IMR-90 (cell line): ENCODE data around the gene WDR91. TPM values are rescaled to one million over a fixed set of nuclear protein-coding genes. Genes with fewer than 3 reads are reported as not detected.

Experiments
- ATAC-seq: fragments of 200-7000 bp; cut with Tn5 transposase; 2 replicates; pipeline ENCODE4 v1.9.1; 2020; ENCODE audit warnings: low read depth, mild to moderate bottlenecking, moderate library complexity
- BruUV-seq: library from RNA; stranded (reverse); fragments of 400-500 nt; replicated peaks from 2 replicates; lab custom pipeline; 2021; lab: Mats Ljungman, UMichigan
- CTCF ChIA-PET: fragments of 300-600 bp; formaldehyde crosslinking; extraction: SDS; loops from one replicate; lab custom pipeline; 2021; ENCODE audit warnings: antibody characterized with exemption; lab: Yijun Ruan, JAX
- POLR2A ChIA-PET: fragments of 300-600 bp; sonication (Branson Sonifier 250); formaldehyde crosslinking; loops from one replicate; lab custom pipeline; 2022; ENCODE audit warnings: antibody characterized with exemption; ENCODE audit not compliant: unreplicated experiment; lab: Charles Lee
- DNase-seq: peaks from one replicate; pipeline ENCODE4 v3.0.0; 2013
- H2AFZ ChIP-seq: replicated peaks from 2 replicates; pipeline ENCODE3; 2013; ENCODE audit warnings: low read length, mild to moderate bottlenecking; ENCODE audit not compliant: poor library complexity
- H2AK5ac ChIP-seq: 2 replicates; pipeline ENCODE4 v1.6.1; 2013; ENCODE audit warnings: low read depth, low read length, inconsistent platforms
- H2AK9ac ChIP-seq: replicated peaks from 2 replicates; pipeline ENCODE3; 2013; ENCODE audit warnings: mild to moderate bottlenecking, low read depth, low read length, moderate library complexity; ENCODE audit not compliant: poor library complexity
- H2BK120ac ChIP-seq: 2 replicates; pipeline ENCODE4 v1.6.1; 2013; ENCODE audit warnings: low read depth, low read length, inconsistent platforms
- H2BK15ac ChIP-seq: 3 replicates; pipeline ENCODE4 v1.6.1; 2013; ENCODE audit warnings: low read depth, low read length, inconsistent platforms
- H2BK20ac ChIP-seq: 2 replicates; pipeline ENCODE4 v1.6.1; 2013; ENCODE audit warnings: low read depth, mild to moderate bottlenecking, inconsistent platforms, low read length, moderate library complexity
- H2BK5ac ChIP-seq: 2 replicates; pipeline ENCODE4 v1.6.1; 2013; ENCODE audit warnings: mild to moderate bottlenecking, low read depth, low read length, inconsistent platforms; ENCODE audit not compliant: poor library complexity, severe bottlenecking
- H3K14ac ChIP-seq: replicated peaks from 2 replicates; pipeline ENCODE4 v1.6.1; 2013; ENCODE audit warnings: low read depth, low read length, inconsistent platforms
- H3K18ac ChIP-seq: 2 replicates; pipeline ENCODE4 v1.6.1; 2013; ENCODE audit warnings: low read depth, low read length, control low read depth
- H3K23ac ChIP-seq: 2 replicates; pipeline ENCODE4 v1.6.1; 2013; ENCODE audit warnings: low read depth, low read length, inconsistent platforms
- H3K27ac ChIP-seq: 2 replicates; pipeline ENCODE4 v1.5.1; 2013; ENCODE audit warnings: mild to moderate bottlenecking, control low read depth, low read length; ENCODE audit not compliant: insufficient read depth
- H3K27me3 ChIP-seq: 2 replicates; pipeline ENCODE4 v1.6.1; 2013; ENCODE audit warnings: low read length; ENCODE audit not compliant: control insufficient read depth, insufficient read depth
- H3K36me3 ChIP-seq: 2 replicates; pipeline ENCODE4 v1.6.1; 2013; ENCODE audit warnings: low read length, mixed read lengths; ENCODE audit not compliant: control insufficient read depth, insufficient read depth
- H3K4ac ChIP-seq: 2 replicates; pipeline ENCODE4 v1.6.1; 2013; ENCODE audit warnings: low read depth, low read length, inconsistent platforms
- H3K4me1 ChIP-seq: 2 replicates; pipeline ENCODE4 v1.6.1; 2013; ENCODE audit warnings: low read length, mixed read lengths; ENCODE audit not compliant: control insufficient read depth, insufficient read depth
- H3K4me2 ChIP-seq: 2 replicates; pipeline ENCODE4 v1.6.1; 2013; ENCODE audit warnings: low read depth, mild to moderate bottlenecking, control low read depth, low read length, moderate library complexity
- H3K4me3 ChIP-seq: 2 replicates; pipeline ENCODE4 v1.5.1; 2013; ENCODE audit warnings: low read depth, mild to moderate bottlenecking, control low read depth, low read length, moderate library complexity; ENCODE audit not compliant: insufficient read depth
- H3K56ac ChIP-seq: 2 replicates; pipeline ENCODE4 v1.6.1; 2013; ENCODE audit warnings: low read length, inconsistent platforms; ENCODE audit not compliant: insufficient read depth; ENCODE audit errors: extremely low read depth
- H3K79me1 ChIP-seq, 2 experiments: 2 replicates each; pipeline ENCODE4 v1.6.1; 2013; ENCODE audit warnings: low read length in 2 of 2, inconsistent platforms in 1 of 2, low read depth in 1 of 2
- H3K9ac ChIP-seq: 2 replicates; pipeline ENCODE4 v1.6.1; 2013; ENCODE audit warnings: low read depth, low read length, control low read depth
- H3K9me1 ChIP-seq: 2 replicates; pipeline ENCODE4 v1.6.1; 2013; ENCODE audit warnings: low read length, inconsistent platforms; ENCODE audit not compliant: insufficient read depth
- H3K9me3 ChIP-seq: 2 replicates; pipeline ENCODE4 v1.6.1; 2013; ENCODE audit warnings: low read length; ENCODE audit not compliant: control insufficient read depth, insufficient read depth
- H4K20me1 ChIP-seq: 2 replicates; pipeline ENCODE4 v1.6.1; 2013; ENCODE audit warnings: low read length, inconsistent platforms; ENCODE audit not compliant: insufficient read depth
- H4K5ac ChIP-seq: 2 replicates; pipeline ENCODE4 v1.6.1; 2013; ENCODE audit warnings: mild to moderate bottlenecking, low read depth, low read length, control low read depth
- H4K8ac ChIP-seq, 2 experiments: 2 replicates each; pipeline ENCODE4 v1.6.1; 2013; ENCODE audit warnings: low read depth in 2 of 2, low read length in 2 of 2, control low read depth in 1 of 2, inconsistent platforms in 1 of 2
- H4K91ac ChIP-seq: 2 replicates; pipeline ENCODE4 v1.6.1; 2013; ENCODE audit warnings: low read depth, low read length, inconsistent platforms; ENCODE audit not compliant: insufficient read depth
- BHLHE40 ChIP-seq: fragments of 150-350 bp; IDR thresholded peaks from 2 replicates; pipeline ENCODE4 v1.6.1; 2016; ENCODE audit warnings: mild to moderate bottlenecking, low read depth, low read length
- CEBPB ChIP-seq: IDR thresholded peaks from 2 replicates; pipeline ENCODE4 v1.6.1; 2012; ENCODE audit warnings: low read depth, low read length, improper control_type of control experiment
- FOS ChIP-seq: fragments of 150-350 bp; IDR thresholded peaks from 2 replicates; pipeline ENCODE4 v1.6.1; 2016; ENCODE audit warnings: low read depth, low read length
- MAFK ChIP-seq: IDR thresholded peaks from 2 replicates; pipeline ENCODE4 v1.6.1; 2012; ENCODE audit warnings: low read depth, low read length, improper control_type of control experiment
- MAZ ChIP-seq: IDR thresholded peaks from 2 replicates; pipeline ENCODE4 v1.6.1; 2012; ENCODE audit warnings: low read depth, mild to moderate bottlenecking, low read length, improper control_type of control experiment, moderate library complexity, borderline replicate concordance
- NFE2L2 ChIP-seq: fragments of 150-350 bp; IDR thresholded peaks from 2 replicates; pipeline ENCODE4 v1.6.1; 2016; ENCODE audit warnings: low read depth, mild to moderate bottlenecking, low read length
- RFX5 ChIP-seq: IDR thresholded peaks from 2 replicates; pipeline ENCODE4 v1.8.0; 2012; ENCODE audit warnings: low read depth, mild to moderate bottlenecking, low read length, moderate library complexity
- WGBS, 2 experiments: methylation state at CpG; one replicate each; pipeline versions ENCODE4 v1.1.5 to v1.1.7; 2013; ENCODE audit warnings: missing lambda C conversion rate in 2 of 2; ENCODE audit not compliant: insufficient read length in 1 of 2; ENCODE audit errors: extremely low coverage in 2 of 2; 5-methylcytosine and 5-hydroxymethylcytosine counted together
- dilution Hi-C: fragments of 300-500 bp; cut with HindIII; formaldehyde crosslinking; loops from one replicate; pipeline ENCODE4 v1.14.3; 2018; ENCODE audit warnings: low sequenced_read_pairs; ENCODE audit not compliant: unreplicated experiment
- in situ Hi-C: fragments of 300-500 bp; cut with MboI; formaldehyde crosslinking; loops from 3 replicates; pipeline ENCODE4 v1.14.3; 2019; ENCODE audit warnings: low sequenced_read_pairs, inconsistent platforms, mixed read lengths
- intact Hi-C: fragments of 100-400 bp; cut with micrococcal nuclease; formaldehyde crosslinking; loops from 2 replicates; pipeline ENCODE4 v1.10.0; 2022
- polyA plus RNA-seq, 3 experiments: library from polyadenylated mRNA; depleted of rRNA; stranded (reverse); fragments of >200 nt; gene quantifications; 2 replicates each; pipeline ENCODE4 v1.2.3, GENCODE V29; 2012; ENCODE audit warnings: low replicate concordance in 1 of 3
- total RNA-seq: library from RNA; depleted of rRNA; stranded (reverse); fragments of >200 nt; gene quantifications from 2 replicates; pipeline ENCODE4 v1.2.3, GENCODE V29; 2012

Gene WDR91
- total and polyA plus RNA-seq, 2 of the 4 experiments (the other 2 are of a cell fraction), result 5.2 to 10.3 TPM

DNA sequence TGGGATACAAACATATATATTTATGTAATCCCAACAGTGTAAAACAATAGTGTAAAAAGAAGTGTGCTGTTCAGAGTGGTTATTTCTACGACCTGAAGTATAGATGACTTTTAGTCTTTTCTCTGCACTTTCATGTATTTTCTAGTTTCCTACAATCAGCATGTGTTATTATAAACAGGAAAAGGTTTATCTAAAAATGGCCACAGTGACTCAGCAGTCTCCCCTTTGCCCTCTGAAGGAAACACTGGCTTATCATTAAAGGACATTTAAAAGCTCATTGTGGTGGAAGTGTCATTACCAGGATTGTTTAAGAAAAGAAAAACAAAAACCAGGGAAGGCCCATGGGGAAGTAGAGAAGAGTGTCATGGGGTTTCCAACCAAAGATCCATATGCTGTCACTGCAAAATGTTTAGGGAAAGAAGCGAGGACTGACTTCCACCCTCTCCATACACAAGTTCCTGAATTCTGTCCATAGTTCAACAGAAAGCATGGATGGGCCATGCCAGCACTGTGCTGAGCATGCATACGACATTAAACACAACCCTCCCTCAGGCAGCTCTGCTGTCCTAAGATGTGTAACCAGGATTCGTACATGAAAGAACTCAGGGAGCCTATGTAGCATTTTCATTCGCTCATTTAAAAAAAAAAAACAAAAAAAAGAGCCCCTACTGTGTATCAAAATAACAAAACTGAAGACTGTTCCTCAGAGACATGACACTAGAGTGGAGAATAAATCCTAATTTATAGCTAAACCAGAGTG lies 51.0 kb downstream of the WDR91 start:
- peak overlapping the region; percentile 51 for H3K4me2 ChIP-seq
- peak overlapping the region; percentile 35; the same call in 1 of the 3 replicates for H2BK15ac ChIP-seq
- H3K27ac ChIP-seq, result peak overlapping the region; percentile 90; the same call in 1 of the 2 replicates
- TF ChIP-seq RFX5, result no peak
- TF ChIP-seq BHLHE40, result no peak; the same call in 1 of the 2 replicates
- no peak for TF ChIP-seq MAZ
- TF ChIP-seq MAFK, result peak; percentile 45
- TF ChIP-seq NFE2L2, result peak; percentile 91
- TF ChIP-seq FOS, result peak; percentile 65
- no peak for TF ChIP-seq CEBPB
- H4K5ac ChIP-seq, result peak overlapping the region; percentile 33
- POLR2A ChIA-PET, result interaction anchor here (0.7 kb wide), 1 partner anchor 846 kb away, joined by 3 read pairs; no protein-coding TSS in a partner anchor
- H3K9me1 ChIP-seq, result peaks cover 4% of the 10 kb centered on the region
- no peak overlapping the region for H2AK9ac ChIP-seq
- BruUV-seq, result no TSS peak
- H3K27me3 ChIP-seq, result no peaks in the 10 kb centered on the region
- peak overlapping the region; percentile 58; the same call in 1 of the 2 replicates for H3K14ac ChIP-seq
- H4K8ac ChIP-seq, result peak overlapping the region in 1 of 2 experiments; percentile 62; a peak in 3 of 4 replicates
- H3K9me3 ChIP-seq, result peaks cover 5% of the 10 kb centered on the region; the same call in 1 of the 2 replicates
- H4K91ac ChIP-seq, result peak overlapping the region; percentile 55
- no peak overlapping the region for H3K9ac ChIP-seq
- H3K4me3 ChIP-seq, result no peak overlapping the region
- peak overlapping the region; percentile 87 for H3K18ac ChIP-seq
- H2AK5ac ChIP-seq, result peak overlapping the region; percentile 59; the same call in 1 of the 2 replicates
- H3K23ac ChIP-seq, result peak overlapping the region; percentile 19
- peaks cover 0 to 28% of the 10 kb centered on the region in 2 experiments; a peak in 2 of 4 replicates for H3K79me1 ChIP-seq
- H4K20me1 ChIP-seq, result no peaks in the 10 kb centered on the region
- peaks cover 16% of the 10 kb centered on the region for H3K4me1 ChIP-seq
- H2BK120ac ChIP-seq, result peak overlapping the region; percentile 82
- in situ Hi-C loops (loop anchor here (10.0 kb wide), 2 partner anchors 175 to 475 kb away; partner anchors contain the start of gene AGBL3), dilution Hi-C loops (no loop called here), intact Hi-C loops (no loop called here)
- H2BK5ac ChIP-seq, result peak overlapping the region; percentile 52
- WGBS, 2 experiments, result no CpG with 5 or more reads among the region's 5 CpGs
- CTCF ChIA-PET, result interaction anchor here (0.7 to 1.1 kb wide), 4 partner anchors 11 to 174 kb away, joined by 3 read pairs; partner anchors contain the start of genes AGBL3 and TMEM140
- no peak overlapping the region for H3K56ac ChIP-seq
- peak overlapping the region; percentile 74 for H3K4ac ChIP-seq
- ATAC-seq (peak; percentile 80), DNase-seq (peak; percentile 67)
- H2BK20ac ChIP-seq, result peak overlapping the region; percentile 61
- peaks cover 11% of the 10 kb centered on the region; the same call in 1 of the 2 replicates for H3K36me3 ChIP-seq
- H2AFZ ChIP-seq, result no peak overlapping the region
